Vagina (tissue), 2 donors: ENCODE data around the gene ZC3H14. TPM values are rescaled to one million over a fixed set of nuclear protein-coding genes. Genes with fewer than 3 reads are reported as not detected.

Experiments
- DNase-seq, 2 donors: peaks; one replicate each; pipeline ENCODE4 v3.0.0-alpha.2; 2017; ENCODE audit errors: extremely low spot score in 2 of 2
- H3K27ac ChIP-seq: fragments of 200-600 bp; sonication (generic); one replicate; pipeline ENCODE4 v1.5.1; 2019
- H3K27me3 ChIP-seq: fragments of 200-600 bp; sonication (generic); one replicate; pipeline ENCODE4 v1.5.1; 2019
- H3K36me3 ChIP-seq, 2 donors: fragments of 200-600 bp; sonication (generic); one replicate each; pipeline ENCODE4 v1.5.1; 2017 to 2019
- H3K4me1 ChIP-seq: fragments of 200-600 bp; sonication (generic); one replicate; pipeline ENCODE4 v1.5.1; 2019
- H3K4me3 ChIP-seq, 2 donors: fragments of 200-600 bp; sonication (generic); 1 replicate in 1 of 2; 2 replicates in 1 of 2; pipeline ENCODE4 v1.5.1; 2016 to 2019
- H3K9me3 ChIP-seq: fragments of 200-600 bp; sonication (generic); one replicate; pipeline ENCODE4 v1.5.1; 2019
- POLR2A ChIP-seq, 2 donors: fragments of 450-650 bp; IDR thresholded peaks; one replicate each; pipeline ENCODE4 v1.6.1; 2017; ENCODE audit warnings: antibody characterized with exemption in 2 of 2, mild to moderate bottlenecking in 2 of 2, moderate library complexity in 2 of 2
- POLR2AphosphoS5 ChIP-seq, 2 donors: sonication (generic); formaldehyde crosslinking; IDR thresholded peaks; one replicate each; pipeline ENCODE4 v1.9.0; 2017; ENCODE audit warnings: antibody characterized with exemption in 2 of 2, mild to moderate bottlenecking in 2 of 2, low read depth in 1 of 2; ENCODE audit not compliant: insufficient read depth in 1 of 2
- intact Hi-C: fragments of 100-400 bp; cut with DNase I; formaldehyde crosslinking; loops from one replicate; pipeline ENCODE4 v1.15.1; 2023
- total RNA-seq: library from RNA; depleted of rRNA; stranded (reverse); fragments of >200 nt; gene quantifications from one replicate; pipeline ENCODE4 v1.2.3, GENCODE V29; 2016
- TF ChIP-seq, protein P1 (sequence below), 3 experiments: fragments of 450-650 bp in 2 of 3; fragments of 200-600 bp in 1 of 3; sonication (generic) in 1 of 3; IDR thresholded peaks; one replicate each; pipeline ENCODE4 v1.5.1; 2017 to 2019; ENCODE audit warnings: antibody characterized with exemption in 3 of 3, mild to moderate bottlenecking in 2 of 3, moderate library complexity in 2 of 3

ZC3H14 gene
- total RNA-seq, 1 donor from 2014 or later: 58.4 TPM

DNA sequence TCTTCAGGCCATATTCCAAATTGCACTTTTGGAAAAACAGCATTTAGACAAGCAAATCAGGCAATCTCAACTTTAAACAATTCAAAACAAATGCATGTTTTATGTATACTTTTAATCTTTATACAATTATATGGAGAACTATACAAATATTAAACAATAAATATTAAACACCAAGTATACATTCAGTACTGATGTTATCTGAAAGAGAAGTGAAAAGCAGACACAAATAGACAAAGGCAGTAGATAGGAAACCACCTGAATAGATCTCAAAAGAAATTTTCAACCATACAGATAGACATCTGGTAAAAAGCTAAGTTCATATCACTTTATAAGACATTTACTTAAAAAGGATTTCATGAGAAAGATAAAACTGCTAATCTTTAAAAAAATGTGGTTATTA is 65.2 kb downstream of the ZC3H14 start:
- no peaks in the 10 kb centered on the region for H3K9me3 ChIP-seq
- no peaks in the 10 kb centered on the region for H3K36me3 ChIP-seq
- no peak overlapping the region for H3K27ac ChIP-seq
- no peaks in the 10 kb centered on the region for H3K27me3 ChIP-seq
- intact Hi-C loops: no loop called here
- no peak overlapping the region for H3K4me3 ChIP-seq
- DNase-seq: no peak
- TF ChIP-seq, protein P1, sequence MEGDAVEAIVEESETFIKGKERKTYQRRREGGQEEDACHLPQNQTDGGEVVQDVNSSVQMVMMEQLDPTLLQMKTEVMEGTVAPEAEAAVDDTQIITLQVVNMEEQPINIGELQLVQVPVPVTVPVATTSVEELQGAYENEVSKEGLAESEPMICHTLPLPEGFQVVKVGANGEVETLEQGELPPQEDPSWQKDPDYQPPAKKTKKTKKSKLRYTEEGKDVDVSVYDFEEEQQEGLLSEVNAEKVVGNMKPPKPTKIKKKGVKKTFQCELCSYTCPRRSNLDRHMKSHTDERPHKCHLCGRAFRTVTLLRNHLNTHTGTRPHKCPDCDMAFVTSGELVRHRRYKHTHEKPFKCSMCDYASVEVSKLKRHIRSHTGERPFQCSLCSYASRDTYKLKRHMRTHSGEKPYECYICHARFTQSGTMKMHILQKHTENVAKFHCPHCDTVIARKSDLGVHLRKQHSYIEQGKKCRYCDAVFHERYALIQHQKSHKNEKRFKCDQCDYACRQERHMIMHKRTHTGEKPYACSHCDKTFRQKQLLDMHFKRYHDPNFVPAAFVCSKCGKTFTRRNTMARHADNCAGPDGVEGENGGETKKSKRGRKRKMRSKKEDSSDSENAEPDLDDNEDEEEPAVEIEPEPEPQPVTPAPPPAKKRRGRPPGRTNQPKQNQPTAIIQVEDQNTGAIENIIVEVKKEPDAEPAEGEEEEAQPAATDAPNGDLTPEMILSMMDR (IDR thresholded peaks at IDR 0.05): no peak
- TF ChIP-seq POLR2AphosphoS5 (IDR thresholded peaks at IDR 0.05; ENCODE audit: insufficient read depth in 1 of 2, low read depth in 1 of 2) (no peak), POLR2A (IDR thresholded peaks at IDR 0.05) (no peak)
- no peaks in the 10 kb centered on the region for H3K4me1 ChIP-seq

DNA sequence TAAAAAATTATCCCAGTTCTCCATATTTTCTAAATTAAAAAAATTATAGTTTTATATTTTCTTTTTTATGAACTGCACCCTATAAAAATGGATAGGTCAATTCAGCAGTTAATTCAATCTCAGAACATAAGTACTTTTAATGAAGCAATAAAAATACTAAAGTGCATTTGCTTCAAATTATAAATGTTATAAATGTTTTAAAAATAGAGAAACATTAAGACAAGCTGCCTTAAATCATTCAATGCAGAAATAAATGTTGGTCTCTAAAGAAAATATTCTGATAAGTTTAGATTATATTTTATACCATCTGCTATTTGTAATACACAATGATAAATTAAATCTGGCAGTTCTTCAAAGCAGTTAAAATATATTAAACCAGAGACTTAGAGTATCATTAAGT is 65.6 kb downstream of the ZC3H14 start:
- no peak for DNase-seq
- TF ChIP-seq POLR2AphosphoS5 (IDR thresholded peaks at IDR 0.05; ENCODE audit: insufficient read depth in 1 of 2, low read depth in 1 of 2) (no peak), POLR2A (IDR thresholded peaks at IDR 0.05) (no peak)
- TF ChIP-seq, protein P1 (IDR thresholded peaks at IDR 0.05): no peak

DNA sequence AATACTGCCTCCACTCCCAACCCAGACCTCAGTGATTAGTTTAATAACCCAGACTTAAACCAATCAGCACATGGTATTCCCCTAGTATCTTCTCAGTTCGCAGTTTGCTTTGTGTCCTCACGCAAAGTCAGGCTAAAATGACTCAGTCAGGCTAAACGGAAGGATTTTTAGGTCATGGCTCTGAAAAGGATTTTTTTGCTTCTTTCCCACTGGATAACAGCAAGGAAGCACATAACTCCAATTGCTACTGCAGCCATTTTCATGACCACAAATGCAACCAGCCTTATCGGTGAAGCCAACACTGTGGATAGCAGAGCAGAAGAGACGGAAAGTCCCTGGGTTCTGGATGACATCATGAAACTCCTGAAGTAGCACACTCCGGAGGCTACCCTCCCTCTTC is 67.7 kb downstream of the ZC3H14 start:
- H3K27ac ChIP-seq: no peak overlapping the region
- TF ChIP-seq, protein P1 (IDR thresholded peaks at IDR 0.05): no peak
- TF ChIP-seq POLR2A (IDR thresholded peaks at IDR 0.05): no peak
- no peak for TF ChIP-seq POLR2AphosphoS5 (IDR thresholded peaks at IDR 0.05; ENCODE audit: insufficient read depth in 1 of 2, low read depth in 1 of 2)
- H3K4me1 ChIP-seq: no peaks in the 10 kb centered on the region
- no peaks in the 10 kb centered on the region for H3K27me3 ChIP-seq
- H3K9me3 ChIP-seq: no peaks in the 10 kb centered on the region
- intact Hi-C loops: no loop called here
- no peak overlapping the region for H3K4me3 ChIP-seq
- DNase-seq: no peak
- no peaks in the 10 kb centered on the region for H3K36me3 ChIP-seq

More for the DNA sequence above, 65.6 kb downstream of the ZC3H14 start:
- Histone ChIP-seq H3K4me1 (no peaks in the 10 kb centered on the region), H3K27me3 (no peaks in the 10 kb centered on the region), H3K9me3 (no peaks in the 10 kb centered on the region), H3K4me3 (no peak overlapping the region), H3K36me3 (no peaks in the 10 kb centered on the region), H3K27ac (no peak overlapping the region)
- intact Hi-C loops: no loop called here

DNA sequence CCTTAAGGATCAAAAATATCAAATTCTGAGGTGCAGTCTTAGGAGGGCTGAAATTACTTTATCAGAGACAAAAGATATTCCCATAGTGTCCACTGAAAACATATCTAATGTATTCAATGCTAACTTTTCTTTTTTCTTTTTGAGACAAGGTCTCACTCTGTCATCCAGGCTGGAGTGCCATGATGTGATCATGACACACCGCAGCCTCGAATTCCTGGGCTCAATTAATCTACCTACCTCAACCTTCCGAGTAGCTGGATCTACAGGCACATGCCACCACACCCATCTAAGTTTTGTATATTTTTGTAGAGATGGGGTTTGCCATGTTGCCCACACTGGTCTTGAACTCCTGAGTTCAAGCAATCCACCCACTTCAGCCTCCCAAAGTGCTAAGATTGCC is 68.3 kb downstream of the ZC3H14 start:
- no peak for DNase-seq
- Histone ChIP-seq H3K36me3 (no peaks in the 10 kb centered on the region), H3K27me3 (no peaks in the 10 kb centered on the region), H3K4me1 (no peaks in the 10 kb centered on the region), H3K27ac (no peak overlapping the region), H3K4me3 (no peak overlapping the region), H3K9me3 (no peaks in the 10 kb centered on the region)
- TF ChIP-seq POLR2A (IDR thresholded peaks at IDR 0.05): no peak
- TF ChIP-seq POLR2AphosphoS5 (IDR thresholded peaks at IDR 0.05; ENCODE audit: insufficient read depth in 1 of 2, low read depth in 1 of 2): no peak
- TF ChIP-seq, protein P1 (IDR thresholded peaks at IDR 0.05): no peak
- intact Hi-C loops: no loop called here

DNA sequence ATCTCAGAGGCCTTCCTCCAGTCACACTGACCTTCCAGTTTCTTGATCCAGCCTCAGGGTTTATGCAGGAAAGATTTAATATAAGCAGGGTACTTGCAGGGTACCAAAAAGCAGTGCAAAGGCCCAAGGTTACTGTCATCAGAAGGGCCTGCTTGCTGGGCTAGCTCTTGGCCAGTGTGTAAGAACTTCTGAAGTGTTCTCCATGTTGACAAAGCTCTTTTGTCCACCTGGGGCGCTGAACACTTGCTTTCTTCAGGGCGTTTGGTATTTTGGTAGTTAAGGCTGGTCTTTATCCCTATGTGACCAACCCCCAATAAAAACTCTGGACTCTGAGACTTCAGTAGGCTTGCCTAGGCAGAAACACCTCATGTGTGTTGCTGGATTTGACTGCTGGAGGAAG is 69.7 kb downstream of the ZC3H14 start:
- H3K9me3 ChIP-seq: no peaks in the 10 kb centered on the region
- H3K36me3 ChIP-seq: no peaks in the 10 kb centered on the region
- H3K4me1 ChIP-seq: no peaks in the 10 kb centered on the region
- intact Hi-C loops: no loop called here
- no peak overlapping the region for H3K4me3 ChIP-seq
- TF ChIP-seq, protein P1 (IDR thresholded peaks at IDR 0.05): no peak
- DNase-seq: no peak
- no peak overlapping the region for H3K27ac ChIP-seq
- no peaks in the 10 kb centered on the region for H3K27me3 ChIP-seq
